ENCODE measurements around the gene MYO18A.

MYO18A gene

DNA sequence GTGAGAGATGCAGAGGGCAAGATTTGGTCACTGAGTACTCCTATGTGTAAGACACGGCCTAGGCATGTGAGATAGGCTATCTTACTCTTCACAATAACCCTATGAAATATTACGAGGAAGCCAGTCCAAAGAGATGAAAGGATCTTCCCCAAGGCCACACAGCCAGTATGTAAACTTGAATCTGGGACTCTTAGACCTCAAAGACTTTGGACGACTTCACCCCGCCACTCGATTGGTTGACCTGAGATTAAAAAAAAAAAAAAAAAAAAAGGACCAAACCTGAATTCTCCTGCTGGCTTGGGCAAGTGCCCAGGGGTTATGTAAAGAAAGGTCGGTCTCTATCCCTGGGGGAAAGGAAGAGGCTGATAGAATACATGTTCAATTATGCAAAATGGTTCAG lies 104.1 kb downstream of the MYO18A start:
- no peak for DNase-seq

DNA sequence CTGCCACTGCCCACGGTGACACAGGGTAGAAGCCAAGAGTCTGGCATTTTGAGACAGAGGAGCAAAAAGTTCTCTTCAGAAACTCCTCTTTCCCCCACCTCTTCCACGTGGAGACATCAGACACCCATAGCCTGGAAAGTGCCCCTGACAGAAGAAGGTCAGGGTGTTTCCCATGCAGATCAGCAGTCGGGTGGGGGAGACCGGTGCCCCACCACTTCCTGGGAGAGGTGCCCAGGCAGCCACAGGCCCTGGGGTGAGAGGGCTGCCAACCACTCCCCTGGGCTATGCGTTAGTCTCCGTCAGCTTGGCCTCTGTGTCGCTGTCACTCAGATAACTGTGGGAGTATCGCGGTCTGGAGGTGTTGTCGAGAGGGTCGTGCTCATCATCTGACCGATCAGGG lies 105.7 kb downstream of the MYO18A start:
- no peak for DNase-seq

DNA sequence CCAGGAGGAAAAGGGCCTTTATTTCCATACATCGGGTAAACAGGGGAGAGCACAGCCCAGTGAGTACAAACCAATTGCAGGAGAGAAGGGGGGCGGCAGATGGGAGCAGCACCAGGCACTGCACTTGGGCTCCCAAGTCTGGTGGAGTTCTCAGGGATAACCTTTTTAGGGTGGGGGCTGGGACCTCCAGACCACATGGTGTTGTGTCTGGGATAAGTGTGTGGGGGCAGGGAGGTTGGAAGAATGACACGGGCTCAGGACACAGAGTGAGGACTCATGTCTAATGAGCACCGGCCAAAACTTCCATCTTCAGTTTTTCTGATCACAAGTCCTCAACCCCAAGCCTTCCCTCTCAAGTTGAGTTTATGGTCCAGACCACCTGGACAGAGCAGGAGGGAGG lies 106.7 kb downstream of the MYO18A start:
- DNase-seq = no peak

DNA sequence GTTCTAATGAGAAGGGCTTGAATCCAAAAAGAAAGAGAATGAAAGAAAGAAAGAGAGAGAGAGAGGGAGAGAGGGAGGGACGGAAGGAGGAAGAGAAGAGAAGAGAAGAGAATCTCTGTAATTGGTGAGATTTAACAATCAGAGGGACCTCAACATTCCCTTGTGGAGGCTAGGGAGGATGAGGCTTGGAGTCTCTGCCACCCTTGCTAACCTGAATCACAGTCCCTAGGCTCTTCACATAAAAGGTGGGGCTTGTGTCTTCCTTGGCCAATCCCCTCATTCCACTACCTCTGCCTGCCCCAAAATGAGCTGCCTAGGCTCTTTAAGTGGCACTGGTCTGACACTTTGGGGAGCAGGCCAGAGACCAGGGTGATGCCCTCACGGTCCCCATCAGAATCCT lies 107.2 kb downstream of the MYO18A start:
- no peak for DNase-seq

DNA sequence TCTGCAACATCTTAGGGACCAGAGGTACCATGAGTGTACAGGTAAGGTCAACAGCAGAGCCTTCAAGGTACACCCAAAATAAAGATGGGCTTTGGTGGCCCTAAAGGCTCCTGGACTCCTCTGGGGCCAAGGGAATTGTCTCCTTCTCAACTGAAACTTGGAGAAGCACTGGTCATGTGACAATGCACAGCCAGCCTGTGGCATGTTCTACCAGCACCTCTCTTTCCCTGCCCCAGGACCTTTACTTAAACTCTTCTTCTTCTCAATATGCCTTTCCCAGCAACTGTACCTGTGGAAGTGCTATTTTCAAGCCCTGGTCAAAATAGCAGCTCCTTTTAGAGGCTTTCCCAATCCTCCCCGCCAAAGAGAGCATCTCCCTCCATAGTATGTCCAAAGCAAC lies 108.9 kb downstream of the MYO18A start:
- DNase-seq = no peak

DNA sequence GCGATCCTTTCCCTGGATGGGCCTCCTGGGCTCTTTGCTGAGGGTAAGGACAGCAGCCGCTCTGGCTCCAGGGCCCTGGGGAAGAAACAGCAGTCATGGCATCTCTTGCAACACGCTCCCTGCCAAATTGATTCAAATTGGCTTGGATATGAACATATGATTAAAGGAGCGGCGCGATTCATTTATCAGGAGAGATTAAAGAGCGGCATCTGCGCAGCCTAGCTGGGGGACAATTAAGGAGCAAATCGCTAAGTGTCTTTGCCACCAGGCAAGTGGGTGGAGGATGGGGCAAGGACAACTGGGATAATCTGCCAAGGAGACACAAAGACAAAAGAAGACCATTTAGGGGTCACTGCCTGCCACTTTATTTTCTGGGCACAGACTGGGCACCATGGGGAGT lies 109.4 kb downstream of the MYO18A start:
- no peak for DNase-seq

DNA sequence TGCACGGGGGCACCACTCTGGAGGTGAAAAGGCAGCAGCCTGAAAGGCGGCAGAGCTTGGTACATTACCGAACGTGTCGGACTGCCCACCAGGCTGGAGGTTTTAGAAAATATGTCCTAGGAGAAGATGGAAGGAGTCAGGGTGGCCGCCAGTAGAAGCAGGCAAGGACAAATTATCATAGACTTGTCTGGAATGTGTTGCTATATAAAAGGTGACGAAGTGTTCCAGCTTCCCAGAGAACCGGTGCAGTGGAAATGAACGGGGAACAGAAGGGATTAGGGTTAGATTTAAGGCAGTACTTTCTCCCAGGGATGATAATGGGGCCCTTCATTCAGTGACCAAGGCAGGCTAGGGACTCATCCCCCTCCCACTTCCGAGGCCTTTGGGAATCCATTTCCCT lies 109.9 kb downstream of the MYO18A start:
- DNase-seq = no peak

DNA sequence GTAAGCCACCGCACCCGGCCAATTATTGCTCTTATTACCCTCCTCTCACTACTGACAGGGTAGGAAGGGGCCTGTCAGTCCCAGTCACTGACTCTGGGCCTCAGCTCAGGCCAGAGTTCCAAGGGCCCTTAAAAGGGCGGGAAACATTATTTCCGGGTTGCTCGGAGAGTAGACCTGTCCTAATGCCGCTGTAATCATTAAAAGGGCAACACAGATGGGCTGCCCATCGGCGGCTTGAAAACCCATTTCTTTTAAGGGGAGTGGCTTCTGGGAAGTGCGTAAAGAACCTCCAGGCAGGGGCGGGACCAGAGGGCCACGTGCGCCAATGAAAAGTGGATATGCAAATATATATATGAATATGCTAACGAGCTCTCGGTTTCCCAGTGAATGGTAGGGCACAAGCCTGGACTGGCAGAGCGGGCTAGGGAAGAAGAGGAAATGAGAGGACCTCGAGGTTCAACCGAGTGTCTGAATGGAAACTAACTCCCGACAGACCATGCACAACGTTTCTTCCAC lies 110.6 kb downstream of the MYO18A start:
- DNase-seq = no peak

DNA sequence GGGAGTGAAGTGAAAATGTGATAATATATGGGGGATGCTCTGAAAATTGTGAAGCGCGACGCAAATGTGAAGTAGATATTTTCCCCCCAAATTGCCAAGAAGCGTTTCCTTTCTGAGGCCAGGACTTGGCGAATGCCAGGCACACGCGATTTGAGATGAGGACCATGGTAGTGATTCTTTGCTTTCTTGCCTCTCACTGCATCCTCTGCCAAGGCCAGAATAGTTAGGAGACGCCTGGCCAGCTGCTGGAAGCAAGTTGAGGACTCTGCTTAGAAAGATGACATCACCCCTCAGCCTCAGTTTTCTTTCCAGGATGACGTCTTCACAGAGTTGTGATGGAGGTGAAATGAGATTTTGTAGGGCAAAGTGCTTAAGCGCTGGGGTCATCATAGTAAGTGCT lies 111.4 kb downstream of the MYO18A start:
- DNase-seq = no peak

DNA sequence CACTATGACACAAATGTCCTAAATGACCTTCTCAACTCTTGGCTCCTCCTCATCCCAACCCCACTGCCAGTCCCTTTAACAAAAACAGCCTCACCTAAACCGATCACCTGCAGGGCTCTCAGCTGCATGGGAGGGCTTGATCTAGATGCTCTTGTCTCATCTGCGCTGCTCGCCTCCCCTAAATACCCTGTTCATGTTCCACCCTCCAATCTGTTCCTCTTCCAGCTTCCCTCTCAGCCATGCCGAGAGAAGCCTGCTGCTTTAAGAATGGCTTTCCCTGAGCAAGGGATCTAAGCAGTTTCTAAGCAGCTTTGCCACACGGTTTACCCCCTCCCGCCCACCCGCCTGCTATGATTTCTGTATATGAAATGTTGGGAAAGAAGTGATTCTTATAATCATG lies 113.6 kb downstream of the MYO18A start:
- DNase-seq = no peak

DNA sequence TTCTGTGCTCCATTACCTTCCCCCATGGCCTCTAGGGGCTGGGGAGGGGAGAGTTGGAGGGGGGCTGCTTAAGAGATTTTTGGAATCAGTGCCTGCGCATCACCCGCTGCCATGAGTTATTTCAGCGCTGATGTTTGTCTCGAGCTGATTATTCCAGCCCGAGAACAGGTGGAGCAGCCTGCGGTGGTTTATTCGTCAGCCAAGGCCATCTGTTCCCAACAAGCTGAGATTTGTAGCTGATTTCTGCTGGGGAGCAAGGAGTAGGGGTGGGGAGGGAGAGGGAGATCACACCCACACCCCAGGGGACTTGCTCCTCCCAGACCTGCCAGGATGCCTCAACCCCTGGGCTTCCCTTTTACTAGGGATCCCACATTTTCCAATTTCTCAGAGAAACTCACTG lies 114.2 kb downstream of the MYO18A start:
- no peak for DNase-seq

DNA sequence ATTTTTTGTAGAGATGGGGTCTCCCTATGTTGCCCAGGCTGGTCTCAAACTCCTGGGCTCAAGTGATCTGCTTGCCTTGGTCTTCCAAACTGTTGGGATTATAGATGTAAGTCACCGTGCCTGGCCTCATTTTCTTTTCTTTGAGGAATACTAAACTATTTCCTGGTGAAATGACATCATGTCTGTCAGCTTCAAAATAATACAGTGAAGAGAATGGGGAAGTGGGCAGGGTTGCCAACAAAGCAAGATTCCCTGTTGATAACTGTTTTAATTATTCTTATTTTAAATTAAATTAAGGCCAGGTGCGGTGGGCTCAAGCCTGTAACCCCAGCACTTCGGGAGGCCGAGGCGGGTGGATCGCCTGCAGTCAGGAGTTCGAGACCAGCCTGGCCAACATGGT lies 116.2 kb downstream of the MYO18A start:
- DNase-seq = no peak

DNA sequence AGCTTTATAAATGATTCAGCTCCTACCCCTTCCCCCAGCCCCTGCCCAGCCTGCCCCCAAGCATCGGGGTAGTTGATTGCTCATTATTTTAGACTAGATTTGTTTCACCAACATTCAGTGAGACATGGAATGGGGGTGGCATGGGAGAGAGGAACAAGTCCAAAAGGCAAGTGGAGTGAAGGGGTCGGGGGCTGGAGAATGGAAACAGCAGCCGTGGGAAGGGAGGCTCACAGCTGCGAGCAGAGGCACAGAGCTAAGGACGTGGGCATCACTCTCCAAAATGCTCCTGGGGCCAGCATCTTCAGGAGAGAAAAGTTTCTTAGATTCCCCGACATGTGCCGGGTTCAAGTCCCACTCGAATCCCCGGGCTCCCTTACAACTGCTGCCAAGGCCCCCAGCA lies 118.0 kb downstream of the MYO18A start:
- no peak for DNase-seq

DNA sequence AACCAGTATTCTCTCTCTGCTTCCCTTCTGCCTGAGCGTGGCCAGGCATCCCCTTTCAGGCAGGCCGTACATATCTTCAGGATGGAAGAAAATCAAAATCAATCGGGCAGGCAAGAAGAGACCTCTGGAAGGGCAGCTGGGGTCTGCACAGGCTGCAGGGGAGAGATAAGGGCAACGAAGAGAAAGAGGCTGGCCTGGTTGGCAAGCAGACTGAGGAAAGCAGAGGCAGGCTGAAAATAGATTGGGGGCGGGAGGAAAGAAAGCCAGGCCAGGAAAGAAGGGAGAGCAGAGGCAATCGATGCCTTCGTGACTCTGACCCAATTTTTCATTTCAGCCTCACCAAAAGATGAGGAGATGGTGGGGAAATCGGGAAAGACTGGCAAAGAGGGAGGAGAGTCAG lies 119.2 kb downstream of the MYO18A start:
- DNase-seq = no peak

DNA sequence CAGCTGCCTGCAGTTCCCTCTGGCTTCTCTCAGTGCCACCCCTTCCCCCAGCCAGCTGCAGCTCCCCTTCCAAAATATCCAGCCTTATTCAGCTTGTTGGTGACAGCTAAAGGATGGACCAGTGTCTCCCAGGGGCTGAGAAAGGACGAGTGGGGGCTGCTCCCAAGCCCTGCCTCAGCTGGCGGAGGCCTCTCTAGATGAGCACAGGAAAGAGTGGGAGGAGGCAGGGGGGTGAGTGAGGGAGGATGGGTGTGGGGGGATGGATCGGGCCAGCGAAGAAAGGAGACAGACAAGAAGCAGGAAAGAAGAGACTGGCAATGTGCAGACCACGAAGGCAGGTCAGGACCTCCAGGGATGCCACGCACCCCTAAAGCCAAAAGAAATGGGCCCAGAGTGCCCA lies 119.7 kb downstream of the MYO18A start:
- DNase-seq = no peak

DNA sequence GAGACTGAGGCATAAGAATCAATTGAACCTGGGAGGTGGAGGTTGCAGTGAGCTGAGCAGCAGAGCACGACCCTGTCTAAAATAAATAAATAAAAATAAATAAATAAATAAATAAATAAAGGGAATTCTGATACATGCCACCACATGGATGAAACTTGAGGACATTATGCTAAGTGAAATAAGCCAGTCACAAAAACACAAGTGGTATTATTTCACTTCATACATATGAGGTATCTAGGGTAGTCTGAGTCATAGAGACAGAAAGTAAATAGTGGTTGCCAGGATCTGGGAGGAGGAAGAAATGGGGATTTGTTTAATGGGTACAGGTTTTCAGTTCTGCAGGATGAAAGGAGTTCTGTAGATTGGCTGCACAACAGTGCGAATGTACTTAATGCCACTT lies 120.9 kb downstream of the MYO18A start:
- DNase-seq = no peak

DNA sequence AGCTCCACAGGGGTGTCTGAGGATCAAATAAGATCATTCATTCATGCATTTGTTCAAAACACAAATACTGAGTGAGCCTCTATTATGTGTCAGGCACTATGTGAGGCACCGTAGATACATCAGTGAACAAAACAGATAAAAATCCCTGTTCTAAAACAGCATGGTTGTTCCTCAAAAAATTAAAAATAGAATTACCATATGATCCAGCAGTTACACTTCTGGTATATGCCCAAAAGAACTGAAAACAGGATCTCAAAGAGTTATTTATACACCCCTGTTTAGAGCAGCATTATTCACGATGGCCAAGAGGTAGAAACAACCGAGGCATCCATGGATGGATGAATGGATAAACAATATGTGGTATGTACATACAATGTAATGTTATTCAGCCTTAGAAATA lies 121.8 kb downstream of the MYO18A start:
- DNase-seq = no peak

DNA sequence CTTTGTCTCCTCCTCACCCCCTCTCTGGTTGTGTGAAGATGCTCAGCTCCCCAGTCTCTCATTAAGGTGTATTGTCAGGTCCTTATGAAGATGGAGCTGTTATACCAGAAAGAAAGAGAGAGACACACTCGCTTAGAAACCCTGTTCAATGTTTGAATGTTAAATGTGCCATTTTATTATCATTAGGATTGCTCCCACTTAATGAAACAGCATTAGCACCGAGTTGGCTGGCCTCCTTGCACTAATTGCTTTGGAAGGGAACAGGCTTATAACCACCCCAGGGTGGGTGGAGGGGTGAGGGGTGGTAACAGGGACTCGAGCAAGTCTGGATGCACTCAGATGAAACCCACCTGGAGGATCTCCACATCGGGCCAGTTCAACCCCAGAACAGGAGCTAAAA lies 122.8 kb downstream of the MYO18A start:
- no peak for DNase-seq

DNA sequence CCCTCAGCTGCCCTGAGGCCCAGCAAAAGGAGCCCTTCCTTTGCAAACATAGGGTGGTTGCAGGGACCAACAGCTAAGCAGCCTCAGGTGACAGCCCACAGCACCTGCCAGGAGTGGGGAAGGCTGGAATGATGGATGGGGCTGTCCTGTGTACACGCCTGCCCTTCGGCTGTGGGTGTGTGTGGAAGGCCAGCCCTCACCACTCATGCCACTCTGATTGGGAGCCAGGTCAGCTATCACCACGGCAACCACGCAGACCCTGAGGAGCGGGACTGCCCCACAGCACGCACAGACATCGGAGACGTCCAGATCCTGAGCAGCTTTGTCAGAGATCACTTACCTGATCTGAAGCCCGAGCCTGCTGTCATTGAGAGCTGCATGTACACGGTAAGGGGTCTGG lies 125.4 kb downstream of the MYO18A start:
- no peak for DNase-seq

DNA sequence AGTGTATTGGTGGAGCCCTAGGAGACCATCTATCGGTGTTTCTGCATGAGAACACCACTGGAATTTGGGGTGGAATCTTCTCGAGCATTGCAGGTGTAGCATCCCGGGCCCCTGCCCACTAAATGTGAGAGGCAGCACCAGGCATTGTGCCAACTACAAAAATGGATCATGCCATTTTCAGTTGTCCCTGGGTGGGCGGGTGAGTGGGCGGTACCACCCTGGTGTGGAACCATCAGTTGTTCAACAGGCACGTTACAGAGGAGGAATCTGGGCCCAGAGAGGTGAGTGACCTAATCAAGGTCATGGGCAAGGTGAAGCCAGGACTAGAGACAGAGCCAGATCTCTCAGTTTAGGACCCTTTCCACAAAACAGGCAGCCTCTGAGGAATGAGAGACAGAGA lies 128.5 kb downstream of the MYO18A start:
- DNase-seq = no peak

DNA sequence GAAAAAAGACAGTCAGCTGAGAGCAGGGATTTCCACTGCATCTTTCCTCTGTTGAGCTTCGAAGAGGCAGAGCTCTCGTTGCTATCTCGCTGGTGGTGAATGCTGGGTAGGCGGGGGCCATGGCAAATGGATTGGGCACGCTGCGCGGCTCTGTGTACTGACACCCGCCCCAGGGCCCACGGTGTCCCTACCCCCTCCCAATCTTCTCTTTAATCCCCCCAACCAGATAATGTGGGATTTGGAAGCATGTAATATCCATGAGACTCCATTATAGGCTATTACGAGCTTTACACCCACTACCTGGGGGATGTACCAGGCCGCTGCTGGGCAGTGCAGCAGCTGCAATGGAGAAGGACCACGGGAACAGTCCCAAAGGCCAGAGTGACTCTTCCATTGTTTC lies 129.0 kb downstream of the MYO18A start:
- DNase-seq = no peak

DNA sequence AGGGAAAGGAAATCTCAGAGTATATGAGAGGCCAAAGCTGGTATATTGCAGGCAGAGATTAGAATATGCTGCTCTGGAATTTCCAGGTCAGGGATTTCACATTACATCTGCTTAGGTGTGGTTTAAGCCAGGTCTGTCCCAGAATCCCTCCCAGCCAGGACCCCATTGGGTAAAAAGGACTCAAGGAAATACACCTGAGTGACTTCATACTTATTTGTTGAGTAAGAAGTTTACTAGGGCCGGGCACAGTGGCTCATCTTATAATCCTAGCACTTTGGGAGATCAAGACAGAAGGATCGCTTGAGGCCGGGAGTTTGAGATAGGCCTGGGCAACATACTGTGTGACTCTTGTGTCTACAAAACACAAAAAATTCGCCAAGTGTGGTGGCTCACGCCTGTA lies 130.0 kb downstream of the MYO18A start:
- DNase-seq = no peak

DNA sequence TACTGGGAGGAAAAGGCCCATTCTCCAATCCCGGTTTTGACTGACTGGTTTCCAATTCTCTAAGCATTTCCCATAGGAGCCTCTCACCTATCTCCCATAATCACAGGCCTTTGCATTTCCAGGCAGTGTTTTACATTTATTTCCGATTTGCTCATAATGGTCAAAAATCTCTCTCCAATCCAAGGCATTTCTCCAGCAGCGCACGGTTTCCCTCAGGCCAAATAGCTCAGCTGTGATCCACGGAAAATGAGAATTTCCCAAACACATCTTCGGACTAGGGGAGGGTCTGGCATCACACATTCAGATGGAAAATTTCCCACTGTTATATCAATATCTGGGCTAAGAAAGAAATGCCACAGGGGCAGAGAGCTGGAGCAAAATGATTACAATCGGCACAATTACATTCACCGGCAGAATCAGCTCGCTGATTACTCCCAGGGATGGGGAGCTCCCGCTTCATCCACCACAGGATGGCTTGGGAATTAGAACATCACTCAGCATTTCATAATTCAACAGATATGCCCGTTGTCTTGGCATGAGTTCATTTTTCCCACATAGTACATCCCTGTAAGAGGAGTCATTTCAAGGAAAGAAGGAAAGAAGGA lies 130.6 kb downstream of the MYO18A start:
- no peak for DNase-seq

DNA sequence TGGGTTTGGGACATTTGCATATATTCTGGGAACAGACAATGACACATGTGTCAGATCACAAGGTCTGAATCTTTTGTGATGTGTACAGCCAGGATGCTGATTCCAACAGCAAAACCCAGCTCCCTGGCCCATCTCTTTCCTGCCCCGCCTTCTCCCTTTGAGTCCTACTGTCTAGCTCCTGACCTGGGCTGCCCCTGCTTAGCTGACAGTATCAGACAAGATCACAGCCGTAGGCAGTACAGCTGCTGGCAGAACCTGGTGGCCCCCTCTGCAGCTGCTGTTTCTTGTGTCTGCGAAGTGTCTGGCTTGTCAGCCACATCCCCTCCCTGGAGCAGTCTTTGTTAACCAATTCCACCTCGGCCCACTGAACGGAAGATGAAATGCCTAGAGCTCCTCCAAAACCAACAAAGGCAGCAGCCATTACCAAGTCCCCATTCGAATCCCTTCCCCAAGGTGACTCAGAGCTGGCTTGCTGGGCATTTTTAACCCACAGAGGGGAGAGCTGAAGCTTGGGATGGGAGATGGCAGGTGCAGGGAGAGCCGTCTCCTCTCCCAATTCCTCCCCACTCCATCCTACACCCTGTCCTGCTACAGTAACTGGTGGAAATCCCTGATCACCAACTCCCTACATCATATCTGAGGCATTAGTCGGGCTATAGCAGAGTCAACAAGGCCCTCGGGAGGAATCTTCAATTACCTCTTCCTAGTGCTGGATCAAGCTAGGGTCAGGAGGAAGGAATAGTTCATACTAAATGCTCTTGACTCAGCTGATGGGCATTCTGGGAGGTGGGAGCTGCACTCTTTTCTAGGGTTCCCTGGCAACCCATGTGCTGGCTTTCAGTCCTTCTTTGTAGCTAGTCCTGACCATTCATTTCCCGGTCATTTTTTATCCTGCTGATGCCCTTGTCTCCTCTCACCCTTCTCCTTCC lies 131.5 kb downstream of the MYO18A start:
- no peak for DNase-seq

DNA sequence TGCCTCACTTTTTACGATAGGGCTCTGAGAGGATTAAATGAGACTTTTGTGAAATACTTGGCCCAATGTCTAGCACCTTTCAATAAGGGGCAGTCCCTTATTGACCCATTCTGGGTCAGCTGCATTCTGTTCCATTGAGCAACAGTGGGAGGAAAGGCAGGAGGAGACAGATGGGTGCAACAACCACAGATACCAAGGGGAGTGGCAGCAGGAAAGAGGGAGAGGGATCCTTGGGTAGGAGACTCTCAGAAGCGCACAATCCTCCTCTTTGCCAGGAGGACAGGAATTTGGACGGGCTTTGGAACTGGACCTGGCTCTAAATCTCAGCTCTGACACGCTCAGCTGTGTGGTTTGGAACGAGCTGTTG lies 133.7 kb downstream of the MYO18A start:
- DNase-seq = no peak

Data from NCI-H345 (cell line).